Caki2 (cell line): ENCODE results near the gene ZFYVE27. TPM values are rescaled to one million over a fixed set of nuclear protein-coding genes. Genes with fewer than 3 reads are reported as not detected.

Source experiments
- DNase-seq: peaks from one replicate; pipeline ENCODE4 v3.0.0-alpha.2; 2015; ENCODE audit warnings: low read depth
- in situ Hi-C: cut with HindIII; loops from 2 replicates; pipeline ENCODE4 v1.10.0; 2016; ENCODE audit warnings: low sequenced_read_pairs, low pct_unique_long_range_greater_than_20kb, mixed read lengths
- total RNA-seq: library from RNA; depleted of rRNA; stranded (reverse); fragments of >200 nt; shearing (Covaris generic); gene quantifications from 2 replicates; pipeline ENCODE4 v1.2.3, GENCODE V29; 2014; ENCODE audit warnings: low replicate concordance

The ZFYVE27 gene
- total RNA-seq, 1 experiment from 2014 or later: 30.5 TPM

GRCh38 chr10:97737770-97738265 lies 890 bp downstream of the ZFYVE27 start:
- no peak for DNase-seq
- in situ Hi-C loops: no loop called here

DNA sequence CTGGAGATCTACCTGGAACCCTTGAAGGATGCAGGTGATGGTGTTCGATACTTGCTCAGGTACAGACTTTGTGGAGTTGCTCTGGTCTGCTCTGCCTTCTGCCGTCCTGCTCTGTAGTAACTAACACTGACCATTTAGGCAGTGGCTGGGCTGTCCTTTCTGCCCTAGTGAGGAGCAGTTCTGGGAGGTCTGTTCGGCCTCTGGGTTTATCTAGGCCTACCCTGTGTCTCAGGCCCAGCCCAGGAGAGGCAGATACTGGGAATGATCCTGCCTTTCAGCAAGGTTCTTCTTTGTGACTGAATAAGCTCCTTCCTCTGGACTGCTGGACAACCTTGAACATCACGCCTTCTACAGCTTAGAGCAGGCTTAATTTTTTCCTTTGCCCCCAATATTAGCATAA lies 1.7 kb downstream of the ZFYVE27 start:
- in situ Hi-C loops: no loop called here

GRCh38 chr10:97740613-97741012 lies 3.7 kb downstream of the ZFYVE27 start:
- in situ Hi-C loops: no loop called here
- DNase-seq: no peak

More for the DNA sequence above, 1.7 kb downstream of the ZFYVE27 start:
- no peak for DNase-seq

GRCh38 chr10:97743169-97743943 lies 6.4 kb downstream of the ZFYVE27 start:
- DNase-seq: no peak
- in situ Hi-C loops: no loop called here

- no peak for DNase-seq
- in situ Hi-C loops: no loop called here
Measured at GRCh38 chr10:97744405-97745035, 7.6 kb downstream of the ZFYVE27 start.

DNA sequence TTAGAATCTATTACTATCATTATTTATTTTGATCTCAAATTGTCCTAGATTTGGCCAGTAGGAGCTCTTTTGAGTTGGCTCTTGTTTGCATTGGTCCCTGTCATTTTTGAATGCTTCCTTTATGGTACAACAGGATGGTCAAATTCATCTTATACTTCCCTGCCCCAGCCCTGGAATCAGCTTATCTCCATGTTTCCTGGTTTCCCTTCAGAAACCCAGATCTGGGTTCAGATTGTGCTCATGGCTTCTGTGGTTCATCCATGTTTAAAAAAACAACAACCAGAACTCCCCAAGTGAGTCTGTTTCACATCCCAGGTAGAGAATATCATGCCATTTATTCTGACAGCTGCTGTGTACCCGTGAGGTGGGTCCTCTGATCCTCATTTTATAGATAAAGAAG lies 10.6 kb downstream of the ZFYVE27 start:
- in situ Hi-C loops: no loop called here
- DNase-seq: no peak

GRCh38 chr10:97748116-97748515 lies 11.2 kb downstream of the ZFYVE27 start:
- no peak for DNase-seq
- in situ Hi-C loops: no loop called here

DNA sequence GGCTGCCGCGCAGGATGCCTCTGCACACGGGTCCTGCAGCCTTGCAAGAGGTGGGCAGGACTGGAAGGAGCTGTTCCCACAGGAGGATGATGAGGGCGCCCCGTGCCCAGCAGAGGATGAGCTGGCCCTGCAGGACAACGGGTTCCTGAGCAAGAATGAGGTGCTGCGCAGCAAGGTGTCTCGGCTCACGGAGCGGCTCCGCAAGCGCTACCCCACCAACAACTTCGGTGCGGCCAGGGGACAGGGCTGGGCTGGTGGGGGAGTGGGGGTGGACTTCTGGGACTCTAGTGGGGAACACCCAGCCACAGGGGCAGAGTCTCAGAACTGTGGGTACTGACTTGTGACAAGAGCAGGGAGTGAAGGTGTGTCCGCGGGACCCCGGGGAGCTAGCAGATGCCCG lies 16.0 kb downstream of the ZFYVE27 start:
- in situ Hi-C loops: no loop called here

GRCh38 chr10:97754726-97755125 lies 17.8 kb downstream of the ZFYVE27 start:
- in situ Hi-C loops: no loop called here
- no peak for DNase-seq

More for the DNA sequence above, 16.0 kb downstream of the ZFYVE27 start:
- no peak for DNase-seq

DNA sequence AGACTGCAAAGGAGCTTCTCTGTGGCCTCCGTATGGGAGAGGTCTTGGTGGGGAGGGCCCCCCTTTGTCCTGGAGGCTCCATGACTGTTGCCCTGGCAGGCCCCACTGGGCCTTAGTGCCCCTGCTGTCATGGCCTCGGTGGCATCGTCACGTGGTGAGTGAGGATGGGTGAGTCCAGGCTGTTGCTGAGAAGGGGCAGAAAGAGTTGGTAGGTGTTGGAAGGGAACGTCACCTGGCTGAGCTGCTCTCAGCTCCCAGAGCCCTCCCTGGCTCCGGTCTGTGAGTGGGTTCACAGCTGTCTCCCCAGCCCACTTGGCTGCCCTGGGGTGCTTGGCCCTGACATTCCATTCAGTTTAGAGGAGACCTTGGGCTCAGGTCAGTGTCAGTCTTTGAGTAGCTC lies 18.8 kb downstream of the ZFYVE27 start:
- in situ Hi-C loops: no loop called here
- no peak for DNase-seq

GRCh38 chr10:97757471-97757870 lies 20.5 kb downstream of the ZFYVE27 start:
- in situ Hi-C loops: no loop called here
- DNase-seq: no peak

DNA sequence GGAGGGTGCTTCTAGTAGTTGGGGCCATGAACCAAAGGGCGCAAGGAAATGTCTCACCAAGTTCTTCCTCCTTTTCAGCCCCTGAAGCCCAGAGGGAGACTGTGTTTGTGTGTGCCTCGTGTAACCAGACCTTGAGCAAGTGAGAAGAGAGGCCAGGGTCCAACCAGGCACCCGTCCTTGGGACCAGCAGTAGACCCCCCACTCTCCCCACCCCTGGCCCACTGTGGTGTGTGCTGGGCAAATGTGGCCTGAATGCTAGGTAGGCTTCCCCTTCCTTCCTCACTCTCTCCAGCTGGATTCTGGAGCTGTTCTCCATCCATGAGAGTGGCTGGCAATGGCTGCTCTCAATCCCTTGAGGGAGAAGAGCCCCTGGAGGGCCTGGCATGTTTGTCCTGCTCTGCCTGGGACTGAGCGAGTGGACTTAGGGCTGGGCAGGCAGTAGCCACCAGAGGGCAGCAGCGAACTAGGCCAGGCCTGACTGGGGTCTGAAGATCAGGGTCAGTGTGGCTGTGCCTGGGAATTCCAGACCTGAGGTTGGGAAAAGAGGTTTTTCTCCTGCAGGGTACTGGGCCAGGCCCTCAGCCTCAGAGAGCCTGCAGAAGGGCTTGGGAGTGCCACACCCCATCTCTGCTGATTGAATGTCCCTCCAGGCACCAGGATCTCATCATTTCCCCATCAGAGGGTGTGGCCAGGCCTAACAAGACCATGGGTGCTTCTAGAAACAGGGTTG lies 22.4 kb downstream of the ZFYVE27 start:
- in situ Hi-C loops: no loop called here
- peak; percentile 58 for DNase-seq

GRCh38 chr10:97759946-97760345 lies 23.0 kb downstream of the ZFYVE27 start:
- no peak for DNase-seq
- in situ Hi-C loops: no loop called here

GRCh38 chr10:97760461-97761257 lies 23.7 kb downstream of the ZFYVE27 start:
- in situ Hi-C loops: no loop called here
- no peak for DNase-seq

- DNase-seq: no peak
- in situ Hi-C loops: no loop called here
Measured at GRCh38 chr10:97761331-97761865, 24.5 kb downstream of the ZFYVE27 start.

GRCh38 chr10:97762056-97762455 lies 25.1 kb downstream of the ZFYVE27 start:
- DNase-seq: no peak
- in situ Hi-C loops: no loop called here

DNA sequence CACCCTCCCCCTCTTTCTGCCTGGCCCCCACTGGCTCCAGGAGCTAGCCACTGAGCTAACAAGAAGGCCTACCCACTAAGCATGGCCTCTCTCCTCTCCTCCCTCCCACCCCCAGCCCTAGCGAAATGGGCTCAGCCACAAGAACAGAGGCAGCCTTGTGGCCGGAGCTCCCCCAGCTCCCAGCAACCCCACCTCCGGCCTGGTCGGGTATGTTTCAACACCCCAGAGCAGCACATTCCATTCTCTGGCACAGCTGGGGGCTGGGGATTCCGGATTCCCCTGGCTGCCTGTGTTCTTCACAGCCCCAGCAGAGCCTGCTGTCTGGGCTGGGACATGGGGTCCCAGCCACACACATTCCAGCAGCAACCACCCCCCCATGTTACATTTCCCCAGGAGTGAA lies 25.9 kb downstream of the ZFYVE27 start:
- no peak for DNase-seq
- in situ Hi-C loops: no loop called here

DNA sequence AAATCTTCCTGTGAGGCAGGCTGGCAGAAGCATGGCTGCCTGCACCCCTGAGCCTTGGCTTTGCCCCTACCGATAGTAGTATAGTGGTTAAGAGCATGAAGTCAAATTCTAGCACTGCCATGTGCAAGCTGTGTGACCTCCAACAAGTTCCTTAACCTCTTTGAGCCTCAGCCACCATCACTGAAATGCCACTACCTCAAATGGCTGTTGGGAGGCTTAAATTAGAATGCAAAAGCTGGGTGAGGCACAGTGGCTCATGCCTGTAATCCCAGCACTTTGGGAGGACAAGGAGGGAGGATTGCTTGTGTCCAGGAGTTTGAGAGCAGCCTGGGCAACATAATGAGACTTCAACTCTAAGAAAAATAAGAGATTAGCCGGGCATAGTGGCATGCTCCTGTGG lies 26.5 kb downstream of the ZFYVE27 start:
- in situ Hi-C loops: no loop called here
- no peak for DNase-seq
